Hippocampal formation (tissue), 2 donors: ENCODE results near the gene AQP12B.
A peak's percentile ranks its signal among the peaks of the same experiment; 100 is the strongest.
"Not testable (repeated sequence)": the region's sequence is repeated elsewhere in the genome, so short reads cannot be mapped to it uniquely, and the experiment has no call there.

Experiments
- DNase-seq, 2 donors: peaks; one replicate each; lab custom pipeline; 2025; lab: John Stamatoyannopoulos, UW

AQP12B gene, protein sequence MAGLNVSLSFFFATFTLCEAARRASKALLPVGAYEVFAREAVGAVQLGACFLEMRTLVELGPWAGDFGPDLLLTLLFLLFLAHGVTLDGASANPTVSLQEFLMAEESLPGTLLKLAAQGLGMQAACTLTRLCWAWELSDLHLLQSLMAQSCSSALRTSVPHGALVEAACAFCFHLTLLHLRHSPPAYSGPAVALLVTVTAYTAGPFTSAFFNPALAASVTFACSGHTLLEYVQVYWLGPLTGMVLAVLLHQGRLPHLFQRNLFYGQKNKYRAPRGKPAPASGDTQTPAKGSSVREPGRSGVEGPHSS

DNA sequence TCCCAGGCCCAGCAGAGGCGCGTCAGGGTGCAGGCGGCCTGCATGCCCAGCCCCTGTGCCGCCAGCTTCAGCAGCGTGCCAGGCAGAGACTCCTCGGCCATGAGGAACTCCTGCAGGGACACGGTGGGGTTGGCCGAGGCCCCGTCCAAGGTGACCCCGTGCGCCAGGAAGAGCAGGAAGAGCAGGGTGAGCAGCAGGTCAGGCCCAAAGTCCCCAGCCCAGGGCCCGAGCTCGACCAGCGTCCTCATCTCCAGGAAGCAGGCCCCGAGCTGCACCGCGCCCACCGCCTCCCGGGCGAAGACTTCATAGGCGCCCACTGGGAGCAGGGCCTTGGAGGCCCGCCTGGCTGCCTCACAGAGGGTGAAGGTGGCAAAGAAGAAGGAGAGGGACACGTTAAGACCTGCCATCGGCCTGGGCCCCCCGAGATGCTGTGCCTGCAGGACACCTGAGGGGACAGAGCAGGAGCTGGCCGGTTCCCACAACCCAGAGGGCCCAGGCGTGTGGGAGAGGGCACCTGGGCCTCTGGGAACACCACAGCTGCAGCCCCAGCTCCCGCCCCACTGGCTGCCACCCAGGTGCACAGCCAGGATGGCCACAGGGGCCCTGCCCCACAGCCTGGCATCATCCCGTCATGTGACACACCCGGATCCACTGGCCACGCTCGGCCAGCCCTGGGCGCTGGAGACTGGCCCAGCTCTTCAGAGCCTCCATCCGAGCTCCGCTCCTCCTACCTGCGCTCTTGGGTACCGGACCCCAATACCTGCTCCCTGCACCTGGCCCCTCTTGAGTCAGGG is at the start of gene AQP12B:
Gene AQP12B (minus strand): TSS at position 455 of the 794 bp plus-strand sequence. CDS start 48 bp downstream, at position 407.
- not testable (repeated sequence) for DNase-seq

DNA sequence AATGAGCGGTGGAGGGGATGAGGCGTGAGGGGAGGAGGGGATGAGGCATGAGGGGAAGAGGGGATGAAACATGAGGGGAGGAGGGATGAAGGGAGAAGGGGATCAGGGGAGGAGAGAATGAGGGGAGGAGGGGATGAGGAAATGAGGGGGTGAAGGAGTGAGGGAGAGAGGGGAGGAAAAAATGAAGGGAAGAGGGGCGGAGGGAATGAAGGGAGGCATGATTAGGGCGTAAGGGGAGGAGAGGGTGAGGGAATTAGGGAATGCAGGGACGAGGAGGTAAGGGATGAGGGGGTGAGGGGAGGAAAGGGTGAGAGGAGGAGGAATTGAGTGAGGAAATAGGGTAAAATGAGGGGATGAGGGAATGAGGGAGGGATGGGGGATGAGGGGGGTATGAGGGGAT is 49.5 kb upstream of the AQP12B start:
- DNase-seq = no peak

DNA sequence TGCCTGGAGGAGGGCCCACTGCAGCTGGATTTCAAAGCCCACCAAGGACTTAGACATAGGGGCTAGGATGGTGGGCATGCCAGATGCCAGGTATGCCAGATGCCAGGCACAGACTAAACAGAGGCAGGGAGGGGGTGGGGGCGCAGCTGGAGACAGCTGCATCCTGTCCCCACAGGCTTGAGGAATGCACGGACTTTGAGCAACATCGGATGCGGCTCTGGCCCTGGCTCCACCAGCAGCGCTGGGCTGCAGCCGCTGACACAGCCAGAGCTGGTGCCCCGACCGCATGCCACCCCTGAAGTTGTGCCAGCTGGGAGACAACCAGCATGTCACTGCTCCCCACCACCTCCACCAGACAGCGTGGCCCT is 48.5 kb upstream of the AQP12B start:
- DNase-seq = no peak

DNA sequence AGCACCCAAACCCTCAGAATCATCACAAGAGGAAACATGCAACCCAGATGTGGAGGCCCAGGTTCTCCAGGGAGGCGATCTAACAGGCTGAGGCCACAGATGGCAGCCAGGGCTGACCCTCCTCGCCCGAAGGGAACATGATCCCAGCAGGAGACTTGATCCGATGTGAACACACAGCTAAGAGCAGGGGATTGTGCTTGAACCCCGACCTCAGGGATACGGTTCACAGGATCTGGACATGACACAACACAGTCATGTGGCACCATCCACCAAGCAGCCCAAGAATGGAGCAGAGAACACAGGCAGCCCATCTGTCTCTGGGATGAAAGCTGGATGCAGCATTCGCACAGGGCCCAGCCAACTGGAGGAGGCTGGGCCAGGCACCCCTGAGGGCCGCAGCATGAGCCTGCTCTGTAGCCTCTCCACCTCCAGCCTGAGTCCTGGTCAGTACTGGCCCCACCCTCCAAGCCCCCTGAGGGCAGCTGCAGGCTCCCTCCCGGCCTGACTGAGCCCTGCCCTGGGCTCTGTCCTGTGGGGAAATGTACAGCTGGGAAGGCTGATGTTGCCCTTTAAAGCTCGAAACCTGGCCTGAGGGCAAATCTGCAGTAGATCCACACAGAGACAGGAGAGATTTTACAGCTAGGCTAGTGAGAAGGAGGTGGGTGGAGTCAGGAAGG is 48.0 kb upstream of the AQP12B start:
- no peak for DNase-seq

DNA sequence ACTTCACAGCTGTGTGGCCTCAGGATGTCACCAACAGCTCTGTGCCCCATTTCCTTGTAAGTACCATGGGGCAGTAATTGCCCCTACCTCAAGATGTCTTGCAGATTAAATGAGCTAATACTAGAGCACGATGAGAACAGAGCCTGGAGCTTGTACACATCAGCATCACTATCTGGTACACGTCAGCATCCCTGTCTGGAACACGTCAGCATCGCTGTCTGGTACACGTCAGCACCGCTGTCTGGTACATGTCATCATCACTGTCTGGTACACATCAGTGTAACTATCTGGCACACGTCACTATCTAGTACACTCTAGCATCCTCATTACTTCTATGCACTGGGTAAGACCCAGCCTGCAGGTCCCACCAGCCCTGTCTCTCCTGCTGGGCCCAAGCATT is 46.1 kb upstream of the AQP12B start:
- no peak for DNase-seq

DNA sequence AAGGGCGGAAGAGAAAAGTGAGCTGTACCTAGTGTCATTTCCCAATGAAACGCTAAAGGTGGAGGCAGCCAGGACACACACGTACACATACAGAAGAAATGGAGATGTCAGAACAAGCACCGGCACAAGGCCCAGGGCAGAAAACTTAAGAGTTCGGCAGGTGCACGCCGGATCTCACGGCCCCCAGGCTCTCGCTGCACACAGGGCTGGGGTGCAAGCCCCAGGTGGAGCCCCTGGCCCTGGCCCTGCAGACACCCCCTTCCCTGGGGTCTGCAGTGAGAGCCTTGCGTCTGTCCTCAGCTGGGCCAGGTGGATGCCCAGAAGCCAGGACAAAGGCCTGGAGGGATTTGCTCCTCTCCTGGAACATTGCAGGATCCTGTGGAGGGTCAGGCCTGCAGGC is 45.7 kb upstream of the AQP12B start:
- DNase-seq = no peak

DNA sequence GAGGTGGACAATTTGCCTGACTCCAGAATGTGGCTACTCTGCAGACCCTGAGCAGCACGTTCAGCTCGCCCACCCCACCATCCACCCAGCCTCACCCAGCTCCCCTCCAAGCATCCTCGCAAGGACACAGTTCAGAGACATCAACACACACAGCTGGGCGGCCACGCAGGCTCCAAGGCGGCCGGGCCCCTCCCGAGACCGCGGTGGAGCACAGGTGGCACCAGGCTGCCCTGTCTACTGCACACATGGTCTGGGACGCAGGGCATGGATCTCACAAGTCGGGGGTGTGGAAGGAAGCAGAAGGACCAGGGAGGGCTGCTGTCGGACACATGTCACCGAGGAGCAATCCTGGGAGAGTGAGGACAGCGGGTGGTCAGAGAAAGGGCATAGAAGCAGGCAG is 45.2 kb upstream of the AQP12B start:
- DNase-seq = no peak

DNA sequence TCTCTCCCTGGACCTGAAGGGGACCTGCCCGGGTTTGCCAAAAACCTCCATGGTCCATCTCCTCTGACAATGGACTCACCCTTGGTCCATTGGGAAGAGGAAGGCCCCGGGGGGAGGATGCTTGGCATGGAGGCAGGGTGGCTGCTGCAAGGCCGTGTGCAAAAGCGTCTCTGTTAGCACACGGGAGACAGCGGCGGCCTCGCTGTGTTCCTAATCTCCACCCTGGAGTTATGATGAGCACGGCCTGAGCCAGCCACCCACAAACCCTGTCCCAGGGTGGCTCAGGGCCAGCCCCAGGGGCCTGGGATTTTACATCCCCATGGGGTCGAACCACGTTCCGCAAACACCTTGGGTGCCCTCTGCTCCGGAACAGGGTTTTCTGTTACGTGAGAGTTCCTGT is 44.8 kb upstream of the AQP12B start:
- no peak for DNase-seq

DNA sequence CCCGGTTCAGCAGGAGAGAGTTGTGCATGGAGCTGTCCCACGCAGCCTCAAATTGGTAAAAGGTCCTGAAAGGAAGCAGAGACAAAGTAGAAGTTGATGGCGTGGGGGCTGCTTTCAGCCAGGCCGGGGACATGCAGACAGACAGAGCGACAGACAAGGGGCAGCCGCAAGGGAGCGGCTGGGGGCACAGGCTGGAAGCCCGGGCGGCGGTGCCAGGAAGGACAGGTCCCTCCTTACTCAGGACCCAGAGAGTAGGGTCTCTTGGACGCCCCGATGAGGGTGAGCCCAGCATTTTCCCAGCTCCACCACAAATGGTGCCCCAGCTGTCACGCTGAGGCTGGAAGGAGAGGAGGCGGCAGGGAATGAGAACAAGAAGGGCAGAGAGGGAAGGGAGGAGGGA is 44.2 kb upstream of the AQP12B start:
- DNase-seq = no peak

DNA sequence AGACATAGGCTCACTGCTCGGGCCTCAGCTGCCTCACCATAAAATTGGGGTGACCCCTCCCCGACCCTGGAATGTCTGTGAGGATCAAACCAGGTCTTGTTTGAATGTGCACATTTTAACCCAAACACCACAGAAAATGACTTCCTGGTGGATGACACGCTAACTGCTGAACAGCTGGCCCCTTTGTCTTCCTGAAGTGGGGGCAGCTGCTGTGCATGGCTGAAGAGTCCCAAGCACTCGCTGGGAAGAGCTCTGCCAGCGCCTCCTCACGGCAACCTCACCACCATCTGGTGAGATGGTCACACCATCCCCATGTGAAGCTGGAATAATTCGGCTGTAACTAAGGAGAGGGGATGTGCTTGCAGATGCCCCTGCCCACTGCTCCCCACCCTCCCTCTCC is 43.0 kb upstream of the AQP12B start:
- DNase-seq = no peak

DNA sequence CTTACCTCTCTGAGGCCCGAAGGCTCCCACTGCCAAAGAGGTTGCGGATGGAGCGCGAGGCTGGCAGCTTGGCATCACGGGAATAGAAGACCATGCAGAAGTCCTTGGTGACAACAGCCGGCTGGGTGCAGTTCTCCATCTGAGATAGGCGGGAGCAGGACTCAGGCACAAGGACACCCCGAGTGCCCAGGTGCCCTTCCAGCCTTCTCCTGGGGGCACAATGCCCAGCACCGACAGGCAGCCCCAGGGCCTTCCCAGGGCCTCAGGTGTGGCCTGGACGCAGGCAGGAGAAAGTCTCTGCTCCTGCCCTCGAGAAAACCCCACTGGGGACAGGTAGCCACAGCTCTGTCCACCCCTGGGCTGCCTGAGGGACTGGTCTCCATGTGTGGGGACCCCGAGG is 42.6 kb upstream of the AQP12B start:
- DNase-seq = no peak

DNA sequence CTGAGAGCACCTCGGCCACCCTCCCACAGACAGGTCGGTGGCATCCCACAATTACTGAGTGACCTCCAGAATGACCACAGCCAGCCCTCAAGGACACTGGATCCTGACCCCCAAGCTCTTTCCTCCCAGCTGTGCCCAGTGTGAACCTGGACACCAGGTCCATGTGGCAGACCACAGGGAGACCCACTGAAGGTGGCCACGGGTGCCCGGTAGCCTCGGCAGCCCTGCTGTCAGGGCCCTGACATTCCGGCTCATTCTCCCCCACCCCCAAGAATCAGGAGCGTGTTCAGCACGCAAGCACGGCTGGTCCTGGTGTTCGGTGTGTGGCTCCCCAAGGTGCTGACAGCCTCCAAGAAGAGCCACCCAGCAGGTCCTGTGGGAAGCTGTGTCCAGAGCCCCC is 41.7 kb upstream of the AQP12B start:
- no peak for DNase-seq

DNA sequence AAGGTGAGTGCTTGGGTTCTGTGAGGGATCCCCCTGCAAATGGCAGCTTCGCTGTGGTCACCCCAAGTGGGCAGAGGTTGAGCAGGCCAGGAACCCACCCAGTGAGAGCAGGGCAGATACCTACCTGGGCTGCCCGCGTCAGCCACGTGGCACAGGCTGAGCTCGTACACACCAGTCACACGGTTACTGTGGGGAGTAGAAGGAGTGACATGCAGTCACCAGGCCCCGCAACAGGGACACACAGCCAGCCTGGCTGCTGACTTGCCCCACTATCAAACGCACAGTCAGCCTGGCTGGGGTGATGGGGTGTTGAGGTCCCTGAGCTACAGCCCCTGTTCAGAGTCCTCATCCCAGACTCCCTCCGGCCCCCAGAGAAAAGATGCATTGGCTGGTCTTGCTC is 41.2 kb upstream of the AQP12B start:
- no peak for DNase-seq

DNA sequence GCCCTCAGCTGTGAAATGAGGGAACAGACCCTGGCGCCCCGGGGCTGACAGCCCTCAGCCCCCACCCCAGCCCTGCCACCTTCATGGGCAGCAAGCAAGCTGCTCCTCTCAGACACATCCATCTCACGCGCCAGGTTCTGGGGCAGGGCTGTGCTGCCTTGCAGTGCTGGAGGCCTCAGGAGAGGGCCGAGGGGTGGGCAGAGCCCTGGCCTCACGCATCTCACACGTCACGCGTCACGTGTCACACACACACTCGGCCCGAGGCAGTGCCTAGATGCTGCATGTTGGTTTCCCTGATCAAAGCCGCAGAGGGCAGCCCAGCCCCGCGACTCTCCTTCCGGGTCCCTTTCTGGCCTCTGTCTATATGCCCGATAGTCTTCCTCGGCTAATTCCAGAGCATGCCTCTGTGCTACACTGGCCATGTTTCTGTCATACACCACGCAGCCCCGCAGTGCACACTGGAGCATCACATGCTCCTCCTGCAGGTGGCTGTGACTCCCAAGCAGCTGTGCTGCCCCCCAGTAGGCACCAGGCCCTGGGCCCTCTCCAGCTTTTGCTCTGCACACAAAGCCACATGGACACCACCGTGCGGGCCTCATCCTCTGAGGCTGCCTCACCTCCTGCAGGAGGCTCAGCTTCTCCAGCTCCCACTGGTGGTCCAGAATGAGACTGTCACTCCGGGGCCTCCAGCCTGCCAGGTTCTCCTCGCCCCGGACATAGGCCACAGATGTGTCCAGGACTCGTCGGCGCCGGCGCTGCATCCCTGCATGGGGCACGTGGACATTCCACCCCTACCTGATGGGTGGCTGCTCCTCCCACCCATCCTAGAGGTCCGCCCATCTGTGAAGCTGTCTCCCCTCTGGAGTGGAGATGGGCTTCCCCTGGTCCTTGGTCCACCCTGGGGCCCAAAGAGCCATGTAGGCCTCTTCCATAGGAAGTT is 40.4 kb upstream of the AQP12B start:
- DNase-seq = no peak

DNA sequence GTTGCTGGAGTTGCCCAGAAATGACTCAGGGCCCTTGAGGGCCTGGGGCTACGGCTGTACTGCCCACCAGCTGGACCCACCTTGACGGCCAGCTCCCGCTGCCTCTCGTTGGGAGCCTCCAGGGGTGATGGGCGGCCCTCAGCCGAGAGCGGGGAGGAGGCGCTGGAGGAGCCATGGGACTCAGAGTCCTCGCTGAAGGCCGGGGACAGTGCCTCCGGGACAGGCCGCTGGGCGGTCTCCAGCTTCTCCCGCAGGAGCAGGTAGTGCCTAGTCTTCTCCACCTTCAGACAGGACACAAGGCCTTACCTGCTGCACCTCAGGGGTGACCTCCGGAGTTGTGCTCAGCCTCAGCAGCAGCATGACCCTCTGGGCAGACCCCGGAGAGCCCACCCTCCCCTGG is 39.7 kb upstream of the AQP12B start:
- DNase-seq = no peak

DNA sequence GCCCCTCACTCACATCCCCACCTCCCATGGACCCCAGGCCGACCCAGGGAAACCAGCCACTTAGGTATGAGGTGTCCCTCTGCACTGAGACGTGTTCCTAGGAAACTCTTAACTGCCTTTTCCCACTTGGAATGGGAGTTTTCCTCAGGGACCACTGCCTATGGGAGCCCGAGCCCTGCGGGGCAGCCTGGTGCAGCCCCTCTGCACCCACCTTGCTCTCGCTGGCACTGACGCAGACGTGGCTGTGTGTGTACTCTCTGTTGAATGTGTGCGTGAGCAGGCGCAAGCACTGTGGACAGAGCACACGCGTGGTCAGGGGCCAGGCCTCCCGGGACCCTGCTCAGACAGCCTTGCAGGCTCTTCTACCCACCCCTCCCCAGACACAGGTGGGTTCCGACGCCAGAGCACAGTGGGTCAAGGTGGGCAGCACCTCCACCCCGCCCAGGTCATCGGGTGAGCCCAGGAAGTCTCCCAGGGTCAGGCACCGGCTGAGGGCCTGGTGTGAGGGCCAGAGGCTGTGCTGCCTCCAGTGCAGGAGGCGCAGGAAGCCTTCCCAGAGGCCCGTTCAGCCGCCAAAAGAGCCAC is 39.0 kb upstream of the AQP12B start:
- DNase-seq = no peak

DNA sequence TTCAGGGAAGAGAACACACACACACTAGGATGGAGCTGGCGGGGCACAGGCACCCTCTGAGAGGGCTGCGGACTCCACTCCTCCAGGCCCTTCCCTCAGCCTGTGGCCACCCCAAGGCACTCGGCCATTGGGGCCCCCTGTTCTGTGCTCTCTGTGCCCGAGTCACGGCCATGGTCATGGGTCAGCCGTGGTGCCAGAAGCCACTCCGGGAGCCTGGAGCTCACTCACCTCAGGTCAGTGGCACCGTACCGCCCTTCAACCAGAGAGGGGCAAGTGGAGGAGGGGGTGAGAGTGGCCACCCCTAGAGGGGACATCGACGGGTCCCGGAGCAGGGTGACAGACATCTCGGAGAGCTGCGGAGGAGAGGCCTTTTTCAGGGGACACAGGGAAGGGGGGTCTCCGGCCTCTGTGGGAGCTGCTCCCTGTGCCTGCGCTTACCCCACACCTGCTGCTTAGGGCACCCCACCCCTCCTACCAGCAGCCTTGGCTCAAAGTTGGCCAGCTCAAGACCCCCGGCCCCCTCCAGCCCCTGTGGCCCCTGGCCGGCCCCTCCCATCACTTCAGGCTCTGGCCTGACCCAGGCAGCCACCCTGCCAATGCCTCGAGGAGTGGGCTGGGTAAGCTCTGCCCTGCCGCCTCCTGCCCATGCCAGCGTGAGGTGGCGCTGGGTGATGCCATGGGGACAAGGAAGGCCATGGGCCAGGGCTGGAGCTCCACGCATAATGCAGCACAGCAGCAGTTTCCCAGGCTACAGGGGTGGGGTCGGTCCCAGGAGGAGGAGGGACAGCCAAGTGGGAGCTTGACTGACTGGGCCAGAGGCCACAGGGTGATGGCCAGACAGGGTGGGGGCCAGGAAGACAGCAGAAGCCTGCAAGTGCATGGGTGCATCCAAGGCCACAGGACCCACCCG is 38.3 kb upstream of the AQP12B start:
- peak in 1 of 2 donors; percentile 21 for DNase-seq

DNA sequence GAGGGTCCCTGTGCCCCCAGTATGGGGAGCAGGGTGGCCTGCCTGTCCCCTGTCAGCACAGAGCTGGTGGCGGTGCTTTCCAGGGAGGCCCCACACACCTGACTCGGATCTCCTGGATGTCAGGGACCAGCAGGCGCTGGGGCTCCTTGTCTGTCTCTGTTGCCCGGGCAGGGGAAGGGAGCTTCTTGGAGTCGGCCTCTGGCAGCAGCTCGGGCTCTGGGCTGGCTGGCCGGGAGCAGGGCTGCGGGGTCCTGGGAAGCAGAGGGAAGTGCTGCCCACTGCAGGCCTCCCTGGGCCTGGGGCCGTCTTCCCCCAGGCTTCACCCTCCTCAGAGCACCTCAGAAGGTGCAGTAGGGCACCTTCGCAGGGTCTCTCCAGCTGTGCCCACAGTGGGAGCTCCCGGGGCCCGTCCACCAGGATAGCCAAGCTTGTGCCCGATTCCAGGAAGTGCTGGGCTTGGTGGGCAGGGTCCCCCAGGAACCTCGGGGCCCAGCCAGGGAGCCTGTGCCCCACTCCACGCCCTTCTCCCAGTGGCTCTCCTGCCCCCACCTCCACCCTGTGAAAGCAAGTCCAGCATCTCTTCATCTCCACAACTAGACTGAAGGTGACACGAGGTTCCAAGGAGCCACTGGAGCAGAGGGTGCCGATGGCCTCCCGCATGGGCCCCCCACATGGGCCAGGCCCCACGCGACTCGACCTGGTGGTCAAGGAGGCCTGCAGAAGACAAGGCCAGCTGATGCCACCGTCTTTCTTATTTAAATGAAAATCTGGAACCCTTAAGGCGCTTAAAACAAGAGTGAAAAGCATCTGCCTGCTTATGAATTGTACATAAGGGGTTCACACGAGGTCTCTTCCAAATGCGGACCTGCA is 37.2 kb upstream of the AQP12B start:
- DNase-seq = no peak

DNA sequence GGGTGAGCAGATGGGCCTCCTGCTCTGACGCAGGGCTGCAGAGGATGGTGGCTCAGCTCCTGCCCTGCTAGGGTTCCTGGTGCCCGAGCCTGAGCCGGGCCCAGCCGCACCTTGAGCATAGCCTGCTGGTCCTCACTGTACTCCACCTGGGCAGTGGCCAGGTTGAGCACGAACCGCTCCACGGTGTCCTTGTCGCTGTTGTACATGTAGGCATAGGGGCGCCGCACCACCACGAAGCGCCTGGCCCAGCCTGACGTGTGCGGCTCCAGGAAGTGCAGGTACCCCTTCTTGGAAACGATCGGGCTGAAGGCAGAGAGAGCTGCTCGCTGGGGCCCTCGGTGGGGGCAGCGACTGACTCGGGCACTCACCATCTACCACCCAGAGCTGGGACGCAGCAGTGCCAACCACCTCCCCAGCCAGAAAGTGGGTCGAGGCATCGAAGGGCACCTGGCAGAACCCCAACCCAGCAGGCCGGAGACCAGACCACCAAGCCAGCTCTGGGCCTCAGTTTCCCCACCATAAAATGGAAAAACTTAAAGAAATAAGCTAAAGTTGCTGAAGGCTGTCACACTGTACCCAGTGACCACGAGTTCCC is 36.3 kb upstream of the AQP12B start:
- DNase-seq = no peak
